Cardiac septum (tissue), 1 donor: Measurements from ENCODE around the gene RNPC3. TPM values are rescaled to one million over a fixed set of nuclear protein-coding genes. Genes with fewer than 3 reads are reported as not detected.
"Not testable (repeated sequence)": the region's sequence is repeated elsewhere in the genome, so short reads cannot be mapped to it uniquely, and the experiment has no call there.

Experiments
- DNase-seq: peaks from one replicate; pipeline ENCODE4 v3.0.0-alpha.2; 2020; ENCODE audit warnings: low spot score
- intact Hi-C: fragments of 100-400 bp; cut with DNase I; formaldehyde crosslinking; loops from one replicate; pipeline ENCODE4 v1.14.0; 2022
- total RNA-seq: library from RNA; stranded (reverse); fragmentation: NEBNext Ultra II Directional; extraction: Animal tissue kit (Norgen Biotek cat#: 25700); gene quantifications from one replicate; pipeline ENCODE4 v1.2.1, GENCODE V29; 2021
- donor health status: DM: no; HTN: no; CAD: no.

RNPC3 gene
- total RNA-seq, 1 donor from 2014 or later: 26.2 TPM

- no peak for DNase-seq
- intact Hi-C loops: no loop called here
Measured at GRCh38 chr1:103541431-103541830, 15.9 kb downstream of the RNPC3 start.

DNA sequence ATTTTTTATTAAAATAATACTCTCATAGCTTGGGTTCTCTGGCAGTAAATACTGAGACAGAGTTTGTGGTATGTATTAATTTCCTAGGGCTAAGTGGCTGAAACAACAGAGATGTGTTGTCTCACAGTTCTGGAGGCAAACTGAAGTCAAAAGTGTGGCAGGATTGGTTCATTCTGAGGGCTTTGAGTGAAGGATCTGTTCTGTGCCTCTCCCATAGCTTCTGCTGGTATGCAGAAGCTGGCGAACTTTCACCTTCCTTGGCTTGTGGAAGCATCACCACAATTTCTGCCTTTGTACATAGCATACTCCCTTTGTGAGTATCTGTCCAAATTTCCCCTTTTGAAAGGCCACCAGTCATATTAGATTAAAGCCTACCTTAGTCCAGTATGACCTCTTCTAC is 21.0 kb downstream of the RNPC3 start:
- DNase-seq: no peak
- intact Hi-C loops: no loop called here

GRCh38 chr1:103547840-103548239 is 22.3 kb downstream of the RNPC3 start:
- intact Hi-C loops: no loop called here
- DNase-seq: no peak

- DNase-seq: no peak
- intact Hi-C loops: no loop called here
Measured at GRCh38 chr1:103560427-103560826, 34.9 kb downstream of the RNPC3 start.

DNA sequence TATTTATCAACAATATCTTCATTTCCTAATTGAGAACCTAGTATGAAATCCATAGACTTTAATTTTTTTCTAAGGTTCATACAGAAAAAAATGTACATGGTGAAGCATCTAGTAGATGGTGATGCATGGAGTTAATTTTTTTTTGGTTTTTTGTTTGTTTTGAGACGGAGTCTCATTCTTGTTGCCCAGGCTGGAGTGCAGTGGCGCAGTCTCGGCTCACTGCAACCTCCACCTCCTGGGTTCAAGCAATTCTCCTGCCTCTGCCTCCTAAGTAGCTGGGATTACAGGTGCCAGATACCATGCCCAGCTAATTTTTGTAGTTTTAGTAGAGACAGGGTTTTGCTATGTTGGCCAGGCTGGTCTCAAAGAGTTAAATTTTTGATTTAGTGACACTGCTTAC is 35.6 kb downstream of the RNPC3 start:
- not testable (repeated sequence) for DNase-seq

GRCh38 chr1:103561643-103562395 is 36.3 kb downstream of the RNPC3 start:
- no peak for DNase-seq
- intact Hi-C loops: no loop called here

More for the DNA sequence above, 35.6 kb downstream of the RNPC3 start:
- intact Hi-C loops: not testable (repeated sequence)

DNA sequence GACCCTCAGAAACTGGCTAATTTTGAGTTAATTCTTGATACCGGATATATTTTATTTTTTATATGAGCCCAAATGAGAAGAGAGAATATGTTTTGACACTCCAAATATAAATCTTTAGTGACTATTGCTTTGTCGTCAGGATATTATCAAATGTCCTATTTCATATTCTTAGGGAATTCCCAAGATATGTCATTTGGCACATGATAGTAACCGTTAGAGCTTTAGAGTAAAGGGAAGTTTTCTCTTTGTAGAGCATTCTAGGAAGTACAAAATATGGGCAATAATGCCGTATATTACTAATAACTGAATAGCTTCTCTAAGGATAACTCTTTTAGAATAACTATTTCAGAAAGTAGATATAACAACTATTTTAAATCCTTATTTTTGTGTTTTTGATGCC is 37.6 kb downstream of the RNPC3 start:
- intact Hi-C loops: no loop called here
- DNase-seq: no peak

DNA sequence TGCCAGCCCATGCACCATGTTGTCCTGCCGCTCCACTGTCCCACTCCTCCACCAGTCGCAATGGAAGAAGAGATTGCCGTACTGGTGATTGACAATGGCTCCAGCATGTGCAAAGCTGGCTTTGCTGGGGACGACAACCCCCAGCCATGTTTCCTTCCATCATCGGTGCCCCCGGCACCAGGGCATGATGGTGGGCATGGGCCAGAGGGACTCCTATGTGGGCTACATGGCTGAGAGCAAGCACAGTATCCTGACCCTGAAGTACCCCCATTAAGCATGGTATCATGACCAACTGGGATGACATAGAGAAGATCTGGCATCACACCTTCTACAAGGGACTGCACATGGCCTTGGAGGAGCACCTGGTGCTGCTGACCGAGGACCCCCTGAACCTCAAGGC is 44.0 kb downstream of the RNPC3 start:
- no peak for DNase-seq
- intact Hi-C loops: no loop called here

DNA sequence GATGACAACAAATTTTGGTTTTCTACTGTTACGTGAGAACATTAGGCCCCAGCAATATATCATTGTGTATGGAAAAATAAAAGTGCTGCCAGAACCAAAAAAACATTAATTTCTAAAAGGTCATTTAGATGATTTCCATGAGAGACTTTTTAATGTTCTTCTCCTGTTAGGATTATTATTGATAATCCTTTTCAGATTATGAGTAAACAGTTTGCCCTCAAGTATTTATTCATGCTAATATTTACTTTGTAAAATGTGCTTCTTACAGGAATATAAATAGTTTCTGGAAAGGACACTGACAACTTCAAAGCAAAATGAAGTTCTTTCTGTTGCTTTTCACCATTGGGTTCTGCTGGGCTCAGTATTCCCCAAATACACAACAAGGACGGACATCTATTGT is 45.8 kb downstream of the RNPC3 start, which contains the start of gene AMY2B:
AMY2B (plus strand) TSS at position 301 of the 400 bp plus-strand sequence; CDS start at position 315, 14 bp downstream.
- DNase-seq, intact Hi-C loops: not testable (repeated sequence)

DNA sequence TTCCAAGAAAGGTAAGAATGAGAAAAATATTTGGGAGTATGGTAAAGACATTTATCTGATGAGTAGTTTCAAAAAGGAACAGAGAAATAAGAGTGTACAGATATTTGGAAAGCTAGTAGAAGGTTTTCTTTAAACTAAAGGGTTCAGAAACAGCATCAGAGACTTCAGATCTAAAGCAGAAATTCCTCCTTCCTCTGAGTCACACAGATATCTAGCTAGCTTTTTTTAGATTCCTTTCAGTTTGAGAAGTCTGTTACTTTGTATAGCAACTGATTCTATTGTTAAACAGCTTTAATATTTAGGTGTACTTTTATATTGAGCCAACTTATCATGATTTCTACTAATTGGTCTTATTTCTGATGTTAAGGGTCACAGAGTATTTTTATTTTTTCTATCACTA is 50.6 kb downstream of the RNPC3 start:
- intact Hi-C loops: no loop called here
- no peak for DNase-seq

DNA sequence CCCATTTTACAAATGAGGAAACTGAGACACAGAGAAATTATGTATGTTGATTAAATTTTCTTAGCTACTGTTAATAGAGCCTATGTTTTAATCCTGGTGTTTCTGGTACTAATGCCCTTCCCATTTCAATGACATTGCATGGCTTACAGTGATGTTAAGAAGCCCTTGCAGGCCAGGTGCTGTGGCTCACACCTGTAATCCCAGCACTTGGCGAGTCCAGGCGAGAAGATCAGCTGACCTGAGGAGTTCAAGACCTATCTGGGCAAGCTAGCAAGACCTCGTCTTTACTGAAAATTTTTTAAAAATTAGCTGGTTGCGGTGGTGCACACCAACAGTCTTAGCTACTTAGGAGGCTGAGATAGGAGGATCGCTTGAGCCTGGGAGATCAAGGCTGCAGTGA is 51.3 kb downstream of the RNPC3 start:
- intact Hi-C loops, DNase-seq: not testable (repeated sequence)

DNA sequence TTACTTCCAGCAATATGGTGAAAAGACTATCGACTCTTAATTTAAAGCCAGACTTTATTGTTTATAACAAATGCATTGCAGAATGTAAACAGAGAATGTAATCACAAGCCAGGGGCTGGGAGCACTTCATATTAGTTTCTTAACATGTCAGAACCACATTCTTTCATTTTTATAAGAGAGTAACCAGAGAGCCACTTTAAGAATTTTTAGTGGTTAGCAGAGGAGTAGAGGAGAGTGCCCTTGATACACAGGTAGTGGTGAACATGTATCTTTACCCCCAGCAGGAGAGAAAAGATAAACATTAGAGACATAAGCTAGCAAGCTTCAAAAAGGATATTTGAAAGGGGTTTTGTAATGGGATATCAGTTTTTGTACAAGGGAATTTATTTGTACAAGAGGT is 57.0 kb downstream of the RNPC3 start:
- DNase-seq: no peak
- intact Hi-C loops: no loop called here

GRCh38 chr1:103583887-103584286 is 58.4 kb downstream of the RNPC3 start:
- intact Hi-C loops: no loop called here
- DNase-seq: no peak

DNA sequence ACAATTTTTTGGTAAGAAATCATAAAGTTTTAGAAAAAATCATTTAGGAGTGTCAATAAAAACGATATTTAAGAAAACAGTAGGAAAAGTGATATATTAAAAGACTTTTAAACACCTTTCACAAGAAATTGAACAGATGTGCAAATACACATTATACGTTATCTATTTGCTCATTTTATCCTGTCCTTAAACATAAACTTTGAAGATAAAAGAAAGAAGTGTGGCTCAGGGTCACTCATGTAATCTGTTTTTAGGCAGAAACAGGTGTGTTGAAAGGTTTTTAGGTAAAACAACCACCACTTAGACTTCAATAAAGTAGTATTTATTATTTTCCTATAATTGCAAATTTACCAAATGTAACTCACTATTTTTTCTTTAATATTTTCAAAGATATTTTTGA is 59.0 kb downstream of the RNPC3 start:
- intact Hi-C loops: no loop called here
- DNase-seq: no peak

- intact Hi-C loops, DNase-seq: not testable (repeated sequence)
Measured at GRCh38 chr1:103602740-103603139, 77.2 kb downstream of the RNPC3 start.

Other genes starting within 250 kb of the RNPC3 start
- 31.1 TPM for gene AMY2B, start 45.9 kb downstream of the RNPC3 start, total RNA-seq
- gene AMY2A, start 91.7 kb downstream of the RNPC3 start, total RNA-seq: not detected
- gene AMY1A, start 130.1 kb downstream of the RNPC3 start, total RNA-seq: not detected
- not detected for gene AMY1B, start 170.5 kb downstream of the RNPC3 start, total RNA-seq
- gene AMY1C, start 224.2 kb downstream of the RNPC3 start, total RNA-seq: not detected